COLO829 (cell line): ENCODE data around the gene ADCY7.
"Not testable (repeated sequence)": the region's sequence is repeated elsewhere in the genome, so short reads cannot be mapped to it uniquely, and the experiment has no call there.

Experiments used
- DNase-seq: peaks from one replicate; pipeline ENCODE4 v3.0.0; 2012; ENCODE audit warnings: low spot score

ADCY7 gene

DNA sequence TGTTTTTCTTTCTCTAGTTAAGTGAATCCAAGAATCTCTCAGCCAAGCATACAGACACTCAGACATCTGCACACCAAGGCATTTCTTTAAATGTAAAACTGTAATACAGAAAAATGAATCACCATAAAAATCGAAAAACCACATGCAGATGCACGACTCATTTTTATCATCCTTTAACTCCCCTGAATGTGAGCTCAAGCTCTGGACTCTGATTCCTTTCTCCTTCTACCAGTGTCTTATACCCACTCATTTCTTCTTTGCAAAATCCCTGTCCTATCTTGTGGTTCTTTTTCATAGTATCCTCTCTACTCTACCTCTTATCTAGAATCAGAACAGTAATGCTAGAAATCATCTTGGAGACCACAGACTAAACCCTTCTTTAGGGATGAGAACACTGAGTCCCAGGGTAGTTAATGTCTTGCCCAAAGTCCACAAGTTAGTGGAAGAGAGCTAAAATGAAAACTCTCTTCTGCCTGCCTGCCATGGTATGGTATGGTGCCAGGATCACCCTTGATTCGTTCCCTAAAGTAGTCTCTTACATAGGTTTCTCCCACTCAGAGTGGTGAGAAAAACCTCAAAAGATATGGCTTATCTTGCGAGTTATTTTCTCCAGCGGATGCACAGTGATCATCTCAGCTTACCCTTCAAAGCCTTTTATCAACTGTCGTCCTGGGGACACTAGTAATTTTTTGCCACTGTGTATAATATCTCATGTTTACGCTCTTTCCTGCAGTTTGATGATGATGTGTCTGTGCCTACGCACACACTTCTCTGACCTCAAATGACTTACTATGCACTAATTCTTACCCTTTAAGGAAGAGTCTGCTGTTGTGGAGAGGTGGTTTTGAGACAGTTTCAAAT, 72.2 kb downstream of the ADCY7 start:
- DNase-seq = no peak

- no peak for DNase-seq
Measured at GRCh38 chr16:50340578-50340977, 74.2 kb downstream of the ADCY7 start.

GRCh38 chr16:50343566-50343965, 77.2 kb downstream of the ADCY7 start:
- DNase-seq = not testable (repeated sequence)

DNA sequence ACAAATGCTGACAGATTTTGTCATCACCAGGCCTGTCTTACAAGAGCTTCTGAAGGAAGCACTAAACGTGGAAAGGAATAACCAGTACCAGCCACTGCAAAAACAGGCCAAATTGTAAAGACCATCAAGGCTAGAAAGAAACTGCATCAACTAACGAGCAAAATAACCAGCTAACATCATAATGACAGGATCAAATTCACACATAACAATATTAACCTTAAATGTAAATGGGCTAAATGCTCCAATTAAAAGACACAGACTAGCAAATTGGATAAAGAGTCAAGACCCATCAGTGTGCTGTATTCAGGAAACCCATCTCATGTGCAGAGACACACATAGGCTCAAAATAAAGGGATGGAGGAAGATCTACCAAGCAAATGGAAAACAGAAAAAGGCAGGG, 78.9 kb downstream of the ADCY7 start:
- DNase-seq = not testable (repeated sequence)

DNA sequence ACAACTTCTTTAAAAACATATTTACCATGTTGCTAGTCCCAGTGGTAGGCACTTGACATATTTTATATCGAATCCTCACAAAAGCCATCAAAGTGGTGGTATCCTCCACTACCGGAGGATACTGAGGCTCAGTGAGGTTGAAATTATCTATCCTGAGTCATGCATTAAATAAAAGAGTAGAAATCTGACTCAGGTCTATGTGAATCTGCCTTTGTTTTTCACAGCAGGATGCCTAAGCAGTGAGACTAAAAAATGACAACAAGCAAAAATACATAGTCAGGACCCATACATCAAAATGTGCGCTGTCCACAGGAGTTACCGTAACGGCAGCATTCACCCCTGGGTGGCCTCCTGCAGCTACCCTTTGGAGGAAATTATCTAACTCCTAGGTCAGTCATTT, 84.8 kb downstream of the ADCY7 start:
- DNase-seq = no peak

GRCh38 chr16:50351952-50352351, 85.6 kb downstream of the ADCY7 start:
- no peak for DNase-seq

- no peak for DNase-seq
Measured at GRCh38 chr16:50354082-50354481, 87.7 kb downstream of the ADCY7 start.

GRCh38 chr16:50354629-50355456, 88.5 kb downstream of the ADCY7 start:
- peak; percentile 15 for DNase-seq

DNA sequence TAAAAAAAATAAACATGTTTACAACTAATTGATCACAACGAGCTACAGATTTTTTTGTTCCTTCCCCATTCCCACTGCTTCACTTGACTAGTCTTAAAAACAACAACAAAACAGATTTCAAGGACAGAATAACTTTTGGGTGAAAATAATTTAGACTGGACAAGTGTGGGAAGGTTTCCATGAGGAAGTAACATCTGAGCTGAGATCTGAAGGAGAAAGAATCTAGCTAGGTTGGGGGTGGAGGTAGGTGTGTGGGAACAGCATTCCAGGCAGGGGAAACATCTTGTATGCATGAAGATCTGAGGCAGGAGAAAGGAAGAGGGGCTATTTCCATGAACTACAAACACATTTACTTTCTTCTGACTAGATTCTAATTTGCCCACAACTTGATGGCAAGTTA, 93.3 kb downstream of the ADCY7 start:
- DNase-seq = no peak

GRCh38 chr16:50360033-50360778, 93.9 kb downstream of the ADCY7 start:
- DNase-seq = no peak

- DNase-seq = no peak
Measured at GRCh38 chr16:50360779-50361178, 94.4 kb downstream of the ADCY7 start.

- DNase-seq = no peak
Measured at GRCh38 chr16:50363656-50364055, 97.3 kb downstream of the ADCY7 start.

- DNase-seq = no peak
Measured at GRCh38 chr16:50365791-50366575, 99.6 kb downstream of the ADCY7 start.
